ENCODE measurements around the gene QRICH1. TPM values are rescaled to one million over a fixed set of nuclear protein-coding genes. Genes with fewer than 3 reads are reported as not detected.

The QRICH1 gene
- total and polyA plus RNA-seq, 2 donors (not counting 1 experiment from before 2014, with no cell fraction given): 48.7 to 59.0 TPM

DNA sequence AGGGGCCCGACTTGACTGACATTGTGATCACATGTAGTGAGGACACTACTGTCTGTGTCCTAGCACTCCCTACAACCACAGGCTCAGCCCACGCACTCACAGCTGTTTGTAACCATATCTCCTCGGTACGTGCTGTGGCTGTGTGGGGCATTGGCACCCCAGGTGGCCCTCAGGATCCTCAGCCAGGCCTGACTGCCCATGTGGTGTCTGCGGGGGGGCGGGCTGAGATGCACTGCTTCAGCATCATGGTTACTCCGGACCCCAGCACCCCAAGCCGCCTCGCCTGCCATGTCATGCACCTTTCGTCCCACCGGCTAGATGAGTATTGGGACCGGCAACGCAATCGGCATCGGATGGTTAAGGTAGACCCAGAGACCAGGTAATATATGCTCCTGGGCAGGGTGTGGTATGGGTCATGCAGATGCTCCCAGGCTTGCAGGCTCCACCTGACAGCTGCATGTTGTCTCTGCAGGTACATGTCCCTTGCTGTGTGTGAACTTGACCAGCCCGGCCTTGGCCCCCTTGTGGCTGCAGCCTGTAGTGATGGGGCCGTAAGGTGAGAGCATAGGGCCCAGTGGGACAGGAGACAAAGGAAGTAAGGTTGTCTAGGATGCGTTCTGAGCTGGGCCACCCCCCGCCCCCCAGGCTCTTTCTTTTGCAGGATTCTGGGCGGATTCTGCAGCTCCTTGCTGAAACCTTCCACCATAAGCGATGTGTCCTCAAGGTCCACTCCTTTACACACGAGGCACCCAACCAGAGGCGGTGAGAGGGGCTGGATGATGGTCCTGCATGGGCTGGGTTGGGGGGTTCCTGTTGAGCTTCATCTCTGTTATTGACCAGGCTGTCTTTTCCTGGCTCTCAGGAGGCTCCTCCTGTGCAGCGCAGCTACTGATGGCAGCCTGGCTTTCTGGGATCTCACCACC lies 79.9 kb downstream of the QRICH1 start:
- Histone ChIP-seq H4K20me1 (ENCODE audit: control insufficient read depth, extremely low read depth, insufficient read depth, low read length) (no peaks in the 10 kb centered on the region), H3K36me3 (ENCODE audit: control insufficient read depth, insufficient read depth, low read length) (peaks cover 37% of the 10 kb centered on the region), H3K27ac (ENCODE audit: insufficient read depth, low read length) (no peak overlapping the region)

DNA sequence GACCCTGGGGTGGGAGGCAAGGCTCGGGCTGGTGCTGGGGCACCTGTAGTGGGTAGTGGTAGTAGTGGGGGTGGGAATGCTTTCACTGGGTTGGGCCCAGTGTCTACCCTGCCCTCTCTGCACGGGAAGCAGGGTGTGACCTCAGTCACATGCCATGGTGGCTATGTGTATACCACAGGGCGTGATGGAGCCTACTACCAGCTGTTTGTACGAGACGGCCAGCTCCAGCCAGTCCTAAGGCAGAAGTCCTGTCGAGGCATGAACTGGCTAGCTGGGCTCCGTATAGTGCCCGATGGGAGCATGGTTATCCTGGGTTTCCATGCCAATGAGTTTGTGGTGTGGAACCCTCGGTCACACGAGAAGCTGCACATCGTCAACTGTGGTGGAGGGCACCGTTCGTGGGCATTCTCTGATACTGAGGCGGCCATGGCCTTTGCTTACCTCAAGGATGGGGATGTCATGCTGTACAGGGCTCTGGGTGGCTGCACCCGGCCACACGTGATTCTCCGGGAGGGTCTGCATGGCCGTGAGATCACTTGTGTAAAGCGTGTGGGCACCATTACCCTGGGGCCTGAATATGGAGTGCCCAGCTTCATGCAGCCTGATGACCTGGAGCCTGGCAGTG lies 80.6 kb downstream of the QRICH1 start:
- H3K27ac ChIP-seq (ENCODE audit: insufficient read depth, low read length): no peak overlapping the region
- H3K27me3 ChIP-seq (ENCODE audit: control insufficient read depth, insufficient read depth, low read length): no peaks in the 10 kb centered on the region
- H3K36me3 ChIP-seq (ENCODE audit: control insufficient read depth, insufficient read depth, low read length): peaks cover 37% of the 10 kb centered on the region
- H3K4me3 ChIP-seq (replicated peaks in 1 of 4; ENCODE audit: control extremely low read depth in 1 of 4, insufficient read depth in 1 of 4, low read depth in 3 of 4, low read length in 4 of 4): no peak overlapping the region
- no peak for TF ChIP-seq EZH2 (IDR thresholded peaks at IDR 0.05; ENCODE audit: low read length, missing control alignments)
- TF ChIP-seq, protein P1, sequence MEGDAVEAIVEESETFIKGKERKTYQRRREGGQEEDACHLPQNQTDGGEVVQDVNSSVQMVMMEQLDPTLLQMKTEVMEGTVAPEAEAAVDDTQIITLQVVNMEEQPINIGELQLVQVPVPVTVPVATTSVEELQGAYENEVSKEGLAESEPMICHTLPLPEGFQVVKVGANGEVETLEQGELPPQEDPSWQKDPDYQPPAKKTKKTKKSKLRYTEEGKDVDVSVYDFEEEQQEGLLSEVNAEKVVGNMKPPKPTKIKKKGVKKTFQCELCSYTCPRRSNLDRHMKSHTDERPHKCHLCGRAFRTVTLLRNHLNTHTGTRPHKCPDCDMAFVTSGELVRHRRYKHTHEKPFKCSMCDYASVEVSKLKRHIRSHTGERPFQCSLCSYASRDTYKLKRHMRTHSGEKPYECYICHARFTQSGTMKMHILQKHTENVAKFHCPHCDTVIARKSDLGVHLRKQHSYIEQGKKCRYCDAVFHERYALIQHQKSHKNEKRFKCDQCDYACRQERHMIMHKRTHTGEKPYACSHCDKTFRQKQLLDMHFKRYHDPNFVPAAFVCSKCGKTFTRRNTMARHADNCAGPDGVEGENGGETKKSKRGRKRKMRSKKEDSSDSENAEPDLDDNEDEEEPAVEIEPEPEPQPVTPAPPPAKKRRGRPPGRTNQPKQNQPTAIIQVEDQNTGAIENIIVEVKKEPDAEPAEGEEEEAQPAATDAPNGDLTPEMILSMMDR (conservative IDR thresholded peaks at IDR 0.05 in 1 of 2, IDR thresholded peaks at IDR 0.05 in 1 of 2; ENCODE audit: low read depth in 1 of 2, low read length in 2 of 2): no peak
- peaks cover 6% of the 10 kb centered on the region for H3K4me1 ChIP-seq (ENCODE audit: control insufficient read depth, extremely low read depth, insufficient read depth, low read length)
- no peak overlapping the region for H3K4me2 ChIP-seq (ENCODE audit: extremely low read depth, insufficient read depth, low read length)
- no peak overlapping the region for H3K9ac ChIP-seq (ENCODE audit: insufficient read depth, low read length)
- DNase-seq (ENCODE audit: low read depth in 2 of 2): no peak
- H3K9me3 ChIP-seq (ENCODE audit: control insufficient read depth, insufficient read depth, low read depth, low read length): no peaks in the 10 kb centered on the region
- peaks cover 40% of the 10 kb centered on the region for H3K79me2 ChIP-seq (ENCODE audit: control insufficient read depth, insufficient read depth, low read length)
- H2AFZ ChIP-seq (ENCODE audit: low read length): no peak overlapping the region
- no peaks in the 10 kb centered on the region for H4K20me1 ChIP-seq (ENCODE audit: control insufficient read depth, extremely low read depth, insufficient read depth, low read length)

More for the DNA sequence above, 79.9 kb downstream of the QRICH1 start:
- H3K4me3 ChIP-seq (replicated peaks in 1 of 4; ENCODE audit: control extremely low read depth in 1 of 4, insufficient read depth in 1 of 4, low read depth in 3 of 4, low read length in 4 of 4): no peak overlapping the region
- no peaks in the 10 kb centered on the region for H3K27me3 ChIP-seq (ENCODE audit: control insufficient read depth, insufficient read depth, low read length)
- no peaks in the 10 kb centered on the region for H3K9me3 ChIP-seq (ENCODE audit: control insufficient read depth, insufficient read depth, low read depth, low read length)
- DNase-seq (ENCODE audit: low read depth in 2 of 2): no peak
- H3K4me1 ChIP-seq (ENCODE audit: control insufficient read depth, extremely low read depth, insufficient read depth, low read length): peaks cover 4% of the 10 kb centered on the region
- no peak for TF ChIP-seq EZH2 (IDR thresholded peaks at IDR 0.05; ENCODE audit: low read length, missing control alignments)
- TF ChIP-seq, protein P1 (conservative IDR thresholded peaks at IDR 0.05 in 1 of 2, IDR thresholded peaks at IDR 0.05 in 1 of 2; ENCODE audit: low read depth in 1 of 2, low read length in 2 of 2): peak; percentile 53 to 65
- H2AFZ ChIP-seq (ENCODE audit: low read length): no peak overlapping the region
- no peak overlapping the region for H3K4me2 ChIP-seq (ENCODE audit: extremely low read depth, insufficient read depth, low read length)
- H3K79me2 ChIP-seq (ENCODE audit: control insufficient read depth, insufficient read depth, low read length): peaks cover 36% of the 10 kb centered on the region
- H3K9ac ChIP-seq (ENCODE audit: insufficient read depth, low read length): no peak overlapping the region

DNA sequence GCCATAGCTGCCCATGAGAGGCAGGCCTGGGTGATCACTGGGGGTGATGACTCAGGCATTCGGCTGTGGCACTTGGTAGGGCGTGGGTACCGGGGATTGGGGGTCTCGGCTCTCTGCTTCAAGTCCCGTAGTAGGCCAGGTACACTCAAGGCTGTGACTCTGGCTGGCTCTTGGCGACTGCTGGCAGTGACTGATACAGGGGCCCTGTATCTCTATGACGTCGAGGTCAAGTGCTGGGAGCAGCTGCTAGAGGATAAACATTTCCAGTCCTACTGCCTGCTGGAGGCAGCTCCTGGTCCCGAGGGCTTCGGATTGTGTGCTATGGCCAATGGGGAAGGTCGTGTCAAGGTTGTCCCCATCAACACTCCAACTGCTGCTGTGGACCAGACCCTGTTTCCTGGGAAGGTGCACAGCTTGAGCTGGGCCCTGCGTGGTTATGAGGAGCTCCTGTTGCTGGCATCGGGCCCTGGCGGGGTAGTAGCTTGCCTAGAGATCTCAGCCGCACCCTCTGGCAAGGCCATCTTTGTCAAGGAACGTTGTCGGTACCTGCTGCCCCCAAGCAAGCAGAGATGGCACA lies 81.3 kb downstream of the QRICH1 start:
- Histone ChIP-seq H3K79me2 (ENCODE audit: control insufficient read depth, insufficient read depth, low read length) (peaks cover 42% of the 10 kb centered on the region), H3K9me3 (ENCODE audit: control insufficient read depth, insufficient read depth, low read depth, low read length) (no peaks in the 10 kb centered on the region), H3K9ac (ENCODE audit: insufficient read depth, low read length) (no peak overlapping the region), H3K36me3 (ENCODE audit: control insufficient read depth, insufficient read depth, low read length) (peaks cover 37% of the 10 kb centered on the region), H4K20me1 (ENCODE audit: control insufficient read depth, extremely low read depth, insufficient read depth, low read length) (no peaks in the 10 kb centered on the region), H3K27me3 (ENCODE audit: control insufficient read depth, insufficient read depth, low read length) (no peaks in the 10 kb centered on the region), H2AFZ (ENCODE audit: low read length) (no peak overlapping the region), H3K4me2 (ENCODE audit: extremely low read depth, insufficient read depth, low read length) (no peak overlapping the region), H3K4me3 (replicated peaks in 1 of 4; ENCODE audit: control extremely low read depth in 1 of 4, insufficient read depth in 1 of 4, low read depth in 3 of 4, low read length in 4 of 4) (no peak overlapping the region), H3K27ac (ENCODE audit: insufficient read depth, low read length) (no peak overlapping the region), H3K4me1 (ENCODE audit: control insufficient read depth, extremely low read depth, insufficient read depth, low read length) (peaks cover 6% of the 10 kb centered on the region)
- no peak for TF ChIP-seq EZH2 (IDR thresholded peaks at IDR 0.05; ENCODE audit: low read length, missing control alignments)
- TF ChIP-seq, protein P1 (conservative IDR thresholded peaks at IDR 0.05 in 1 of 2, IDR thresholded peaks at IDR 0.05 in 1 of 2; ENCODE audit: low read depth in 1 of 2, low read length in 2 of 2): no peak
- no peak for DNase-seq (ENCODE audit: low read depth in 2 of 2)
